Retinal pigment epithelial cell (primary cell): ENCODE data around the gene CD300C.

Experiments used
- DNase-seq: peaks from one replicate; pipeline ENCODE4 v3.0.0-alpha.2; 2010; ENCODE audit warnings: low read depth
- H3K4me3 ChIP-seq: 2 replicates; pipeline ENCODE4 v1.5.1; 2011; ENCODE audit warnings: mild to moderate bottlenecking, low read length, control low read depth, moderate library complexity
- CTCF ChIP-seq: conservative IDR thresholded peaks from 2 replicates; pipeline ENCODE4 v1.5.1; 2011; ENCODE audit warnings: low read depth, low read length, control low read depth, inconsistent platforms

CD300C gene

GRCh38 chr17:74531231-74531761, 14.6 kb downstream of the CD300C start, which contains the start of gene CD300LB:
Gene CD300LB (minus strand): TSS chr17:74531475. CDS start chr17:74531350, 125 bp downstream.
- no peak for TF ChIP-seq CTCF
- no peak within 1 kb of the TSS for H3K4me3 ChIP-seq

GRCh38 chr17:74530831-74531150, 15.1 kb downstream of the CD300C start:
- TF ChIP-seq CTCF: no peak
- no peak overlapping the region for H3K4me3 ChIP-seq
- no peak for DNase-seq

More at GRCh38 chr17:74531231-74531761, 14.6 kb downstream of the CD300C start, which contains the start of gene CD300LB:
- DNase-seq: no peak

- no peak for TF ChIP-seq CTCF
- no peak for DNase-seq
- no peak overlapping the region for H3K4me3 ChIP-seq
Measured at GRCh38 chr17:74529243-74529642, 16.7 kb downstream of the CD300C start.

- TF ChIP-seq CTCF: no peak
- DNase-seq: no peak
- H3K4me3 ChIP-seq: no peak overlapping the region
Measured at GRCh38 chr17:74528491-74529199, 17.3 kb downstream of the CD300C start.

- no peak overlapping the region for H3K4me3 ChIP-seq
- TF ChIP-seq CTCF: no peak
Measured at GRCh38 chr17:74527756-74528155, 18.2 kb downstream of the CD300C start.

GRCh38 chr17:74527081-74527480, 18.8 kb downstream of the CD300C start:
- no peak overlapping the region for H3K4me3 ChIP-seq
- no peak for DNase-seq
- TF ChIP-seq CTCF: no peak

More at GRCh38 chr17:74527756-74528155, 18.2 kb downstream of the CD300C start:
- DNase-seq: no peak

- DNase-seq: no peak
- H3K4me3 ChIP-seq: no peak overlapping the region
- no peak for TF ChIP-seq CTCF
Measured at GRCh38 chr17:74526681-74527080, 19.2 kb downstream of the CD300C start.
